Neural cell (in vitro differentiated cells): Measurements from ENCODE around the gene SLC23A1. TPM values are rescaled to one million over a fixed set of nuclear protein-coding genes. Genes with fewer than 3 reads are reported as not detected.

Experiments
- H2AFZ ChIP-seq: fragments of 200-600, 300-800 bp; sonication (generic), shearing (Covaris generic); 2 replicates; pipeline ENCODE4 v1.6.0; 2014; ENCODE audit warnings: low read depth, mild to moderate bottlenecking, antibody characterized with exemption, low read length, moderate library complexity
- H3F3A ChIP-seq: fragments of 200-600 bp; shearing (Covaris generic); 2 replicates; pipeline ENCODE4 v1.6.1; 2016; ENCODE audit warnings: mild to moderate bottlenecking, moderate library complexity, mixed read lengths, antibody characterized with exemption, low read length; ENCODE audit not compliant: insufficient read depth, poor library complexity, severe bottlenecking
- H3K27ac ChIP-seq: fragments of 200-600, 300-800 bp; sonication (generic), shearing (Covaris generic); 2 replicates; pipeline ENCODE4 v1.5.1; 2014; ENCODE audit warnings: mild to moderate bottlenecking, low read length, moderate library complexity
- H3K27me3 ChIP-seq: fragments of 300-800, 200-600 bp; sonication (generic), shearing (Covaris generic); 2 replicates; pipeline ENCODE4 v1.6.0; 2014; ENCODE audit warnings: mild to moderate bottlenecking, low read depth, low read length, moderate library complexity; ENCODE audit not compliant: insufficient read depth
- H3K36me3 ChIP-seq: fragments of 300-800, 200-600 bp; sonication (generic), shearing (Covaris generic); 2 replicates; pipeline ENCODE4 v1.5.1; 2014; ENCODE audit warnings: mild to moderate bottlenecking, antibody characterized with exemption, low read length, moderate library complexity; ENCODE audit not compliant: insufficient read depth
- H3K4me2 ChIP-seq: fragments of 300-800, 200-600 bp; sonication (generic), shearing (Covaris generic); 2 replicates; pipeline ENCODE4 v1.6.0; 2014; ENCODE audit warnings: mild to moderate bottlenecking, low read length
- H3K4me3 ChIP-seq: fragments of 300-800, 200-600 bp; sonication (generic), shearing (Covaris generic); 2 replicates; pipeline ENCODE4 v1.5.1; 2014; ENCODE audit warnings: mild to moderate bottlenecking, low read length, moderate library complexity
- H3K79me2 ChIP-seq: fragments of 200-600 bp; shearing (Covaris generic); replicated peaks from 2 replicates; pipeline ENCODE4 v1.6.0; 2014; ENCODE audit warnings: mild to moderate bottlenecking, low read length, moderate library complexity; ENCODE audit not compliant: insufficient read depth
- H3K9ac ChIP-seq: fragments of 300-800, 200-600 bp; sonication (generic), shearing (Covaris generic); 2 replicates; pipeline ENCODE4 v1.6.1; 2016; ENCODE audit warnings: mild to moderate bottlenecking, low read length, mixed read lengths
- H3K9me2 ChIP-seq: fragments of 200-600 bp; shearing (Covaris generic); 2 replicates; pipeline ENCODE4 v1.6.1; 2016; ENCODE audit warnings: mild to moderate bottlenecking, low read length, mixed read lengths; ENCODE audit not compliant: insufficient read depth
- H3K9me3 ChIP-seq: fragments of 200-600, 300-800 bp; sonication (generic), shearing (Covaris generic); 2 replicates; pipeline ENCODE4 v1.6.1; 2016; ENCODE audit warnings: mild to moderate bottlenecking, mixed run types, low read length, moderate library complexity, mixed read lengths
- H4K20me1 ChIP-seq: fragments of 200-600 bp; shearing (Covaris generic); 2 replicates; pipeline ENCODE4 v1.6.1; 2016; ENCODE audit warnings: mild to moderate bottlenecking, mixed run types; ENCODE audit not compliant: insufficient read depth
- EP300 ChIP-seq: fragments of 450-650 bp; conservative IDR thresholded peaks from 2 replicates; pipeline ENCODE4 v1.6.1; 2014; ENCODE audit warnings: antibody characterized with exemption, mild to moderate bottlenecking, moderate library complexity; ENCODE audit not compliant: poor library complexity, severe bottlenecking
- EZH2 ChIP-seq: fragments of 200-600, 300-800 bp; shearing (Covaris generic), sonication (generic); IDR thresholded peaks from 2 replicates; pipeline ENCODE4 v1.6.1; 2014; ENCODE audit warnings: antibody characterized with exemption, low read length, borderline replicate concordance, mild to moderate bottlenecking; ENCODE audit not compliant: insufficient read depth, poor library complexity, severe bottlenecking
- MXI1 ChIP-seq: fragments of 450-650 bp; conservative IDR thresholded peaks from 2 replicates; pipeline ENCODE4 v1.6.1; 2014; ENCODE audit warnings: antibody characterized with exemption, mild to moderate bottlenecking; ENCODE audit not compliant: poor library complexity, severe bottlenecking
- POLR2AphosphoS5 ChIP-seq: IDR thresholded peaks from 2 replicates; pipeline ENCODE4 v1.6.1; 2012
- RAD21 ChIP-seq: fragments of 450-650 bp; conservative IDR thresholded peaks from 2 replicates; pipeline ENCODE4 v1.6.1; 2014; ENCODE audit warnings: antibody characterized with exemption, mild to moderate bottlenecking, moderate library complexity
- SMC3 ChIP-seq: fragments of 450-650 bp; conservative IDR thresholded peaks from 2 replicates; pipeline ENCODE4 v1.6.1; 2014; ENCODE audit warnings: antibody characterized with exemption, mild to moderate bottlenecking, moderate library complexity; ENCODE audit not compliant: poor library complexity
- TAF1 ChIP-seq: IDR thresholded peaks from 2 replicates; pipeline ENCODE4 v1.6.1; 2012; ENCODE audit warnings: low read depth
- polyA plus RNA-seq: library from polyadenylated mRNA; depleted of rRNA; stranded (reverse); fragments of >200 nt; gene quantifications from 2 replicates; pipeline ENCODE4 v1.2.3, GENCODE V29; 2014
- TF ChIP-seq, protein P1 (sequence below): fragments of 450-650 bp; IDR thresholded peaks from 2 replicates; pipeline ENCODE4 v1.5.1; 2014; ENCODE audit warnings: antibody characterized with exemption, mild to moderate bottlenecking, moderate library complexity; ENCODE audit not compliant: poor library complexity, severe bottlenecking
- TF ChIP-seq, protein P2 (sequence below): IDR thresholded peaks from 2 replicates; pipeline ENCODE4 v1.6.1; 2012; ENCODE audit warnings: borderline replicate concordance

The SLC23A1 gene
- polyA plus RNA-seq, 1 donor from 2014 or later: not detected

- Histone ChIP-seq H2AFZ (no peak overlapping the region), H3K27me3 (no peaks in the 10 kb centered on the region), H4K20me1 (no peaks in the 10 kb centered on the region), H3F3A (no peaks in the 10 kb centered on the region), H3K9me3 (no peaks in the 10 kb centered on the region), H3K27ac (peak overlapping the region; percentile 36), H3K9ac (no peak overlapping the region), H3K36me3 (no peaks in the 10 kb centered on the region), H3K4me3 (no peak overlapping the region), H3K79me2 (no peaks in the 10 kb centered on the region), H3K4me2 (no peak overlapping the region), H3K9me2 (no peaks in the 10 kb centered on the region)
- TF ChIP-seq MXI1: no peak
- peak; percentile 92 for TF ChIP-seq SMC3
- peak; percentile 96 for TF ChIP-seq RAD21
- no peak for TF ChIP-seq POLR2AphosphoS5
- no peak for TF ChIP-seq EZH2
- TF ChIP-seq EP300: no peak
- TF ChIP-seq, protein P1, sequence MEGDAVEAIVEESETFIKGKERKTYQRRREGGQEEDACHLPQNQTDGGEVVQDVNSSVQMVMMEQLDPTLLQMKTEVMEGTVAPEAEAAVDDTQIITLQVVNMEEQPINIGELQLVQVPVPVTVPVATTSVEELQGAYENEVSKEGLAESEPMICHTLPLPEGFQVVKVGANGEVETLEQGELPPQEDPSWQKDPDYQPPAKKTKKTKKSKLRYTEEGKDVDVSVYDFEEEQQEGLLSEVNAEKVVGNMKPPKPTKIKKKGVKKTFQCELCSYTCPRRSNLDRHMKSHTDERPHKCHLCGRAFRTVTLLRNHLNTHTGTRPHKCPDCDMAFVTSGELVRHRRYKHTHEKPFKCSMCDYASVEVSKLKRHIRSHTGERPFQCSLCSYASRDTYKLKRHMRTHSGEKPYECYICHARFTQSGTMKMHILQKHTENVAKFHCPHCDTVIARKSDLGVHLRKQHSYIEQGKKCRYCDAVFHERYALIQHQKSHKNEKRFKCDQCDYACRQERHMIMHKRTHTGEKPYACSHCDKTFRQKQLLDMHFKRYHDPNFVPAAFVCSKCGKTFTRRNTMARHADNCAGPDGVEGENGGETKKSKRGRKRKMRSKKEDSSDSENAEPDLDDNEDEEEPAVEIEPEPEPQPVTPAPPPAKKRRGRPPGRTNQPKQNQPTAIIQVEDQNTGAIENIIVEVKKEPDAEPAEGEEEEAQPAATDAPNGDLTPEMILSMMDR: peak; percentile 94
- no peak for TF ChIP-seq TAF1
- TF ChIP-seq, protein P2, sequence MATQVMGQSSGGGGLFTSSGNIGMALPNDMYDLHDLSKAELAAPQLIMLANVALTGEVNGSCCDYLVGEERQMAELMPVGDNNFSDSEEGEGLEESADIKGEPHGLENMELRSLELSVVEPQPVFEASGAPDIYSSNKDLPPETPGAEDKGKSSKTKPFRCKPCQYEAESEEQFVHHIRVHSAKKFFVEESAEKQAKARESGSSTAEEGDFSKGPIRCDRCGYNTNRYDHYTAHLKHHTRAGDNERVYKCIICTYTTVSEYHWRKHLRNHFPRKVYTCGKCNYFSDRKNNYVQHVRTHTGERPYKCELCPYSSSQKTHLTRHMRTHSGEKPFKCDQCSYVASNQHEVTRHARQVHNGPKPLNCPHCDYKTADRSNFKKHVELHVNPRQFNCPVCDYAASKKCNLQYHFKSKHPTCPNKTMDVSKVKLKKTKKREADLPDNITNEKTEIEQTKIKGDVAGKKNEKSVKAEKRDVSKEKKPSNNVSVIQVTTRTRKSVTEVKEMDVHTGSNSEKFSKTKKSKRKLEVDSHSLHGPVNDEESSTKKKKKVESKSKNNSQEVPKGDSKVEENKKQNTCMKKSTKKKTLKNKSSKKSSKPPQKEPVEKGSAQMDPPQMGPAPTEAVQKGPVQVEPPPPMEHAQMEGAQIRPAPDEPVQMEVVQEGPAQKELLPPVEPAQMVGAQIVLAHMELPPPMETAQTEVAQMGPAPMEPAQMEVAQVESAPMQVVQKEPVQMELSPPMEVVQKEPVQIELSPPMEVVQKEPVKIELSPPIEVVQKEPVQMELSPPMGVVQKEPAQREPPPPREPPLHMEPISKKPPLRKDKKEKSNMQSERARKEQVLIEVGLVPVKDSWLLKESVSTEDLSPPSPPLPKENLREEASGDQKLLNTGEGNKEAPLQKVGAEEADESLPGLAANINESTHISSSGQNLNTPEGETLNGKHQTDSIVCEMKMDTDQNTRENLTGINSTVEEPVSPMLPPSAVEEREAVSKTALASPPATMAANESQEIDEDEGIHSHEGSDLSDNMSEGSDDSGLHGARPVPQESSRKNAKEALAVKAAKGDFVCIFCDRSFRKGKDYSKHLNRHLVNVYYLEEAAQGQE: no peak
Observed at GRCh38 chr5:139422307-139422893, 39.3 kb upstream of the SLC23A1 start.

DNA sequence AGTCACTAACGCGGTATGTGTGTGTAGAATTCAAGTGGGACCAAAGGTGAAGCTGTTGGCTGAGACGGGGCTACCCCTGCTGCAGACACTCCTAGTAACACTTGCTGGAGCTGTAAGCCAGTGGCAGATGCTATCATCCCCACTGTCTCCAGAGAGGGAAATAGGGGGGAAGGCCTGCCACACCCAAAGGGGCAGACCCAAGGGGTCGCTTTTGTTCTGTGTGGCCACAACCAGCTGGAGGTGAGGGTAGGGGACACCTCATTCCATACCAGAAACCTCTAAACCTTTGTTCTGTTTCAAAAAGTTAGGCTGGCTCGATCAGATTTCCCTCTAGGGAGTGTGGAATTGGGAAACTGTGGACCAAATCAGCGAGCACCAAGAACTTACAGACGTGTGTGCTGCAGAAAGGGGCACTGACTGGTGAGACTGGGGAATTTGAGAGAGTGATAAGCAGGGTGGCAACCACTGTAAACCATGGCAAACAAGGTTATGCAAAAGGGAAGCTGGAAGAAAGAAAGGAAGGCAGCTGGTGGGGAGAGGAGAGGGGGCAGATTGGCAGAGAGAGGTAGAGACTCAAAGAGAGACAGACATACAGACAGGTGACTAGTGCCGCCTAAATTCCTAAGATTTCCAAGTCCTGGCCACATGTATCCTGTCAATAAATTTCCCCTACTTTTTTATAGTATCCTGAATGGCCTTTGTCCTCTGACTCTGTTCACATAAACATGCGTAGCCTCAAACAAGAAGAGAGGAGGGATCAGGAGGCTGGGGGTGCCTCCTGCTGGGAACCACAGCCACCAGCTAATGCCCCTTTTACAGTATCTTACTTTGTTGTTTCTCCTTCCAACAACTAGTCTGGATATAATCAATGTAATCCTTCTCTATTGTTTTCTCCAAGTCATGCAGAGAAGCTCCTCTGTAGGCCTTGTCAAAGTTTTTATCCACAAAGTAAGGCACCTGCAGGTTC is 36.4 kb upstream of the SLC23A1 start:
- Histone ChIP-seq H3K36me3 (peaks cover 4% of the 10 kb centered on the region), H3K4me2 (no peak overlapping the region), H3K27me3 (no peaks in the 10 kb centered on the region), H3K9ac (no peak overlapping the region), H3K4me3 (no peak overlapping the region), H2AFZ (no peak overlapping the region), H3K79me2 (no peaks in the 10 kb centered on the region), H3K27ac (no peak overlapping the region), H3K9me3 (no peaks in the 10 kb centered on the region), H3K9me2 (no peaks in the 10 kb centered on the region), H3F3A (no peaks in the 10 kb centered on the region), H4K20me1 (no peaks in the 10 kb centered on the region)
- TF ChIP-seq TAF1 (no peak), EP300 (no peak), SMC3 (no peak), RAD21 (no peak), MXI1 (no peak), EZH2 (no peak), POLR2AphosphoS5 (no peak)
